Measurements from ENCODE around the gene DUOXA1.

Gene DUOXA1

GRCh38 chr15:45131510-45131909 lies 1.8 kb upstream of the DUOXA1 start:
- no peak for DNase-seq (ENCODE audit: low spot score)

DNA sequence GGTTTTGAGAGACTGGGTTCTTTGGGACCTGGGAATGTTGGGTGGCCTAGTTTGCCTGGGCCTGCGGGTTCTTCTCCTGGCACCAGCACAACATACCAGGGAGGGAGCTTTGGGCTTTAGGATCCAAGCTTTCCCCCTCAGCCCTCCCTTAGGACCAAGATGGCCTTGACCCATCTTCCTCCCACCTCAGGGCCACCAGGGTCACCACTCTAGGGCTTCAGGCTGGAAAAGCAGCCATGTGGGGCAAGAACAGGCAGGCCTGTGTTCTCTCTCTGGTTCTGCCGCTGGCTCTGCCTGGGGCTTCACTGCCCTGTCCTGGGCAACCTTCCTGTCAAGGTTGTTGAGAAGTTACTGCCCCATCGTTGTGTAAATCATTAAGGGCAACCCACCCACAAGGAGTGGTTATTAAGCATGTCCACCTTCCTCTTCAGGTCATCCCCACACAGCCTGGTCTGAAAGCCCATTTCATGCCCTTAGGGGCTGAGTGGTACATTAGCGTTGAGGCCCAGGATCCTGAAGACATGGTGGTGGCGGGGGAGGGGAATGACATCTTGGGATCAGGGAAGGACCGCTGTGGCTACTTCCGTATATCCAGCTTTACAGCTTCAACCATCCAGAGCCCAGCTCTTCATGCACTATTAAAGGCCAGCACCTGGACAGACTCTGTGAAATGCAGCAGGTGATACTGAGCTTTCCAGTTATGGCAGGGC lies 767 bp upstream of the DUOXA1 start:
- DNase-seq (ENCODE audit: low spot score): no peak

DNA sequence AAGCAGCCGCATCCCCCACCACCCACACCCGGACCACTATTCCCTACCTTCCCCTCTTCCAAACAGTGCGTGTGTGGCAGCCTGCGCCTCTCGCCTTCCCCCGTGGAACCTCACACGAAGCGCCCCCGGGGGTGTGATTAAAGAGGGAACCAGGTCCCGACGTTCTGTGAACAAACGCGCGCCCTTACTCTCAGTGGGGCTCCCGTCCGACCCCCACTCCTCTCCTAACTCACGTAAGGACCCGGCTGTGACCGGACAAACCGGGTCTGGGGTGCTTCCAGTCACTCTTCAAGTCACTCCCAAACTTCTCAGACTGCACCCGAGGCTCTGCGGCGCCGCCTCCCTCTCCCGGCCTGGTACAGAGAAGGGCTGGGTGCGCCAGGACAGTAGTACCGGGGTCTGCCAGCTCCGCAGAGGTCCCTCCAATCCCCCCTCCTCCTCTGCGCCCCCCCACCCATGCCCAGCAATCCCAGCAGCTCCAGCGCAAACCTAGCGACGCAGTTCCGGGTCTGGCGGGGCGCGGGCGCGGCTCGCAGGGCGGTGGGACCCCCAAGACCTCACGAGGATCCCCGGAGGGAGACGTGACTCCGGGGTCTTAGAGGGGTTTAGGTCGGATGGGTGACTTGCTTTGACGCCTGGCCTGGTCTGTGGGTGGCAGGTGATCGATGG lies 574 bp downstream of the DUOXA1 start:
- no peak for DNase-seq (ENCODE audit: low spot score)

GRCh38 chr15:45126535-45127158 lies 3.0 kb downstream of the DUOXA1 start:
- peak; percentile 75 for DNase-seq (ENCODE audit: low spot score)

DNA sequence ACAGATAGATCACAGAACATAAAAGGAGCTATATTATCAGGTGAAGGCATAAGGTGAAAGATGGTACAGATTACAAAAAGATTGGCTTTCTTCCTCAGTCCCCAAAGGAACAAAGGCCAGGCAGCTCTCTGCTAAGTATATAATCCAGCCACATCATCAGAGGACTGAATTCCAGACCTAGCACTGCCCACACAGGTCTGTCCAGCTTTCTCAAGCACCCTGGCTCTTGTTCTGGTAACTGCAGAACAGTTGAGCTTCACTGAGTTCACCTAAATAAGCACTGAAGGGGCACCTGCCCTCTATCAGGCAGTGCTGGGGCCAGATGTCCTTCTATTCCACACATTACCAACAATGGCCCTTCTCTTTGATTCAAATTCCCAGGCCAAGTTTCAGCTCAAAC lies 6.3 kb downstream of the DUOXA1 start:
- DNase-seq (ENCODE audit: low spot score): no peak

DNA sequence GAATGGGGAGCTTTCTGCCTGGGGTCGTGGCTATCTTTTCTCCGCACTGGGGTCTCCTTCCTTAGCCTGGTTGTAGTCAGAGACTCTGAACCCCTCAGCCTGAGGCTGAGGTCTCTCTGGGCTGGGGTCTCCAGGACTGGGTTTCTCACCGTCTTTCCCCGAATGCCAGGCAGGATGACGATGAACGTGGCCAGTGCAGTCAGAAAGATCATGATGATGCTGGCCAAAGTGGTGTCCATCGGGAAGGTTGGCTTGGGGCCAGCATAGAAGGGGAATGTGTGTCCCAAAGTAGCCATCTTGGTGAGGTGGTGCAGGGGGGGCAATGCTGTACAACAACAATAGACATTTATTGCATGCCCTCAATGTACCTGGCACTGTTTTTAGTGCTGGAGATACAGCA lies 7.0 kb downstream of the DUOXA1 start:
- no peak for DNase-seq (ENCODE audit: low spot score)

GRCh38 chr15:45121706-45122417 lies 7.8 kb downstream of the DUOXA1 start:
- DNase-seq (ENCODE audit: low spot score): no peak

GRCh38 chr15:45121020-45121419 lies 8.7 kb downstream of the DUOXA1 start:
- DNase-seq (ENCODE audit: low spot score): no peak

- no peak for DNase-seq (ENCODE audit: low spot score)
These were observed 9.4 kb downstream of the DUOXA1 start for GRCh38 chr15:45120081-45120972.

DNA sequence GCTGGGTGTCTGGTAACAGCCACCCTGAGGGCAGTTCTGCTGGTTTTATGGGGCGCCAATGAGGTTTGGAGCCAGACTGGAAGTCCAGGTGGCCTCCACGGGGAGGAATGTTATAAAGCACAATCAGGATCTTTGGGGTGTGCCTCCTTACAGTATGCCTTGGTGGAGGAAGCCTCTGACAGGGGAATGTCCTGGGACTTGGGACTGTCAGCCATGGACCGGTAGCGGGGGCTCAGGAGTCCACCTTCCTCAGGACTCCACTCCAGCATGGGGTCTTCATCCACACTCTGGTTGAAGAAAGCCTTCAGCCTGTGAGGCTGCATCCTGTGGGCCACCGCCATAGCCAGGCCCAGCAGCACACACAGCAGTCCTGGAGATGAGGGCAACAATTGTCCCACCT lies 10.7 kb downstream of the DUOXA1 start:
- no peak for DNase-seq (ENCODE audit: low spot score)

DNA sequence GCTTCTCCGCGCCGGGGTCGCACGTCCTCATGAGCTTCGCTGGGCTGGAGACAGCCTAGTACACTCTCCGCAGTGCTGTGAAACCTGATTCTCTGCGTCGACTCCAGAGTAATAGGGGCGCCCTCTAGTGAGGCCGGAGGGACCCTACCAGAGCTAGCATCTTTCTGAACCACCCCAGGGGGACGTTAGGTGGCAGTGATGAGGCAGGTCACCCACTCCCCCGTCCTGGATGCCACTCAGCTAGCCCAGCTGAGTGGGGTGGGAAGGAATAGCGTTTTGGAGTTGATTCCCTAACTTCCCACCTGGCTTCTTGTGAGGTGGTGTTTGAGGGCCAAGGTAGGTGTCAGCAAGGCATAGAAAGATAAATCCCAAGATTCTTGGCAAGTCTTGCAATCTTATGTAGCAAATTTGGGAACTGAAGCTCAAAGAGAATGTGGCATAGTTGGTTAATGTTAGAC lies 11.5 kb downstream of the DUOXA1 start:
- peak; percentile 94 for DNase-seq (ENCODE audit: low spot score)

DNA sequence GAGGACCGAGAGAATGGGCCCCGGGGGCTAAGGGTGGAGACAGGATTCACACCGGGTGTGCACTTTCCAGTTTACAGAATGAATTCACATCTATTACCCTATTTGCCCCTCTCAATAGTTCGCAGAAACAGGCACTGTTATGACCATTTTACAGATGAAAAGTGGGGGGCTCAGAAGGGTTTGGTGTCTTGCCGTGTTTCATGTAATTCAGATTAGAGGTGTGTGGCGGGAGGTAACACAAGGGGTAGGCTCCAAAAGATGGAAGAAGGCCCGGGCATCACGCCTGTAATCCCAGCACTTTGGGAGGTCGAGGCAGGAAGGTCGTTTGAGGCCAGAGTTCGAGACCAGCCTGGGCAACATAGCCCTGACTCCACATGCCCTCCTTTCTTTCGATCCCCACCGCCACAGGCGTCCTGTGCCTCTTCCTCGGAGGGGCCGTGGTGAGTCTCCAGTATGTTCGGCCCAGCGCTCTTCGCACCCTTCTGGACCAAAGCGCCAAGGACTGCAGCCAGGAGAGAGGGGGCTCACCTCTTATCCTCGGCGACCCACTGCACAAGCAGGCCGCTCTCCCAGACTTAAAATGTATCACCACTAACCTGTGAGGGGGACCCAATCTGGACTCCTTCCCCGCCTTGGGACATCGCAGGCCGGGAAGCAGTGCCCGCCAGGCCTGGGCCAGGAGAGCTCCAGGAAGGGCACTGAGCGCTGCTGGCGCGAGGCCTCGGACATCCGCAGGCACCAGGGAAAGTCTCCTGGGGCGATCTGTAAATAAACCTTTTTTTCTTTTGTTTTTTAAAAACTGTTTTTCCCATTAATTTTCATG lies 12.2 kb downstream of the DUOXA1 start:
- no peak for DNase-seq (ENCODE audit: low spot score)

DNA sequence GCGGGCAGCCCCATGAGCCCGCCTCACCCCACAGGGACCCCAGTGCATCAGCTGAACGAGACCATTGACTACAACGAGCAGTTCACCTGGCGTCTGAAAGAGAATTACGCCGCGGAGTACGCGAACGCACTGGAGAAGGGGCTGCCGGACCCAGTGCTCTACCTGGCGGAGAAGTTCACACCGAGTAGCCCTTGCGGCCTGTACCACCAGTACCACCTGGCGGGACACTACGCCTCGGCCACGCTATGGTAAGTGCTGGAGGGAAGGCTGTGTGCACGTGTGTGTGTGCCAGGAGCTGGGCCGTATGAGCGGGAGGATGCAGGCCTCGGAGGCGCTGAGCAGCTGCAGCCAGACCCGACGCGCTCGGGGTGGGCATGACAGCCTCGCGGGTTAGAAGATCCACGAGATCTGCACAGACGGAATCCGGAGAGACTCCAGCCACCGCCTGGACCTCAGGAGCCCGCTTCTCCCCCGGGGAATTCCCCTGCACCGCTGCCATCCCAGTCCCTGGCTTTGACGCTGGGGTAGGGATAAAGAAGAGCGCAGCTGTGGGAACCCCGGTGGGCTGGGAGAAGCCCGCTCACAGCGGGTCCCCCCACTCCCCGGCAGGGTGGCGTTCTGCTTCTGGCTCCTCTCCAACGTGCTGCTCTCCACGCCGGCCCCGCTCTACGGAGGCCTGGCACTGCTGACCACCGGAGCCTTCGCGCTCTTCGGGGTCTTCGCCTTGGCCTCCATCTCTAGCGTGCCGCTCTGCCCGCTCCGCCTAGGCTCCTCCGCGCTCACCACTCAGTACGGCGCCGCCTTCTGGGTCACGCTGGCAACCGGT lies 13.0 kb downstream of the DUOXA1 start:
- DNase-seq (ENCODE audit: low spot score): no peak

- no peak for DNase-seq (ENCODE audit: low spot score)
These were observed 13.6 kb downstream of the DUOXA1 start for GRCh38 chr15:45116006-45116481.

DNA sequence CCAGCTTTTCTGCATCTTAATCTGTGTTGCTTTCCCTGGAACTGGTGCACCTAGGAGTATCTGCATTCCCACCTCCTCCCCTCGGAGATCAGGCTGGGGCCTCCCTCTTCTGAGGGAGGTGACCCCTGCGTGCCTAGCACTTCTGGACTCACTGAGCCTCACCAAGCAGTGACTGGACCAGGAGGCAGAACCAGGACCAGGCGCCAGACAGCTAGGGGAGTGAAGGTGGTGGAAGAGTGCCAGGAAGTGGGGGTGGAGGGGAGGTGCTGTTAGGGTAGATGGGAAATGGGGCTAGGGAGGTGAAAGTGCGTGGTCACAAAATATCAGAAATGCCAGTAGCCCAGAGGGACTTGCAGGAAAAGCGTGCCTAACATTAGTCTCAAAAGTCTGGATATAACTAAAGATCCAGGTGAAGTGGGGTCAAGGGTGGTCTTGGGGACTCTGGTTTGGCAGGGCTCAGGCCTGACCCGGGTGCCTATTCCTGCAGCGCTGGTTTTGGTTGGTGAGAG lies 14.3 kb downstream of the DUOXA1 start:
- DNase-seq (ENCODE audit: low spot score): no peak

DNA sequence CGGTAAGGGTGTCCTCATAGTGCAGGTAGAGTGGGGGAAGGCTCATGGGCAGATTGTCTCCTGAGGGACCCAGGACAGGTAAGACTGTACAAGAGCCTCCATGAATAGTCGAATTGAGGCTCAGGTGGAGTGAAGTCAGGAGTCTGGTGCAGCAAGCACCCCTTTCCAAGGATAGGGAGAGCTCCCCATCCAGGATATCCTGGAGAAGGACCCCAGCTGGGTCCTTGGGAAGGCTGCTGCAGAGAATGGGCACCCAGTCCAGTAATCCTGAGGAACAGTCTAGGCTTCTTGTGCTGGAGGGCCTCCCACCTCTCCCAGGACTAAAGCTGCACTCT lies 15.0 kb downstream of the DUOXA1 start:
- no peak for DNase-seq (ENCODE audit: low spot score)

GRCh38 chr15:45114076-45114750 lies 15.5 kb downstream of the DUOXA1 start, which contains the start of the genes DUOX2 and DUOXA2:
Gene DUOX2 (minus strand): TSS chr15:45114172. CDS start chr15:45113411, 761 bp downstream.
Gene DUOXA2 (plus strand): TSS chr15:45114326. CDS start chr15:45114606, 280 bp downstream.
- no peak for DNase-seq (ENCODE audit: low spot score)

DNA sequence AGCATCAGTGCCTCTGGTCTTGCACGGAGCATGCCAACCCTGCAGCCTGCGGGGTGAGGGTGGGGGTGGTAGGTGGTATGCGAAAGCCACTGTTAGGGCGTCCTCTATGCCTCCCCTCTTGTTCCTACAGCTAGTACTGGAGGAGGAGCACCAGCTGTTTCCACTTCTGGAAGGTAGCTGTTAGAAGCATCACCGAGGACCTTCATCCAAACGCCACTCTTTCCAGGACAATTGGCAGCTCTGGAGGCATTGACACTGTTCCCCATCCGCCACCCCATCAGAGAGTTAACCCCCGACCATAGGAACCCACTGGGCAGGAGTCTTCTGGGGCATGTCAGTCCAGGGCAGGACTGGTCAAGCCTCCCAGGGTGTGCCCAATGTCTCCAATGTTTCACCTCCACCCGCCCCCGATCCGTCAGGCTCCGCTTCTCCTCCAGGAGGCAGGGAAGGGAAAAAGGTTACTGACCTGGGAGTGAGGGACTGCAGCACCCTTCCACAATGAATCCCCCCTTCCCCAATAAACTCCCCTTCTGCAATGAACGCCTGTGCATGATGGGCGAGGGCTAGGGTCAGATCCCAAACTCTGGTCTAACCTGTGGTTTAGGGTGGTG lies 16.2 kb downstream of the DUOXA1 start:
- no peak for DNase-seq (ENCODE audit: low spot score)

Data from NAMALWA (cell line).